PC-9 (cell line): ENCODE measurements around the gene ENTPD5. TPM values are rescaled to one million over a fixed set of nuclear protein-coding genes. Genes with fewer than 3 reads are reported as not detected.
A peak's percentile ranks its signal among the peaks of the same experiment; 100 is the strongest.

Source experiments
- BruUV-seq: library from RNA; stranded (reverse); fragments of 400-500 nt; replicated peaks from 2 replicates; lab custom pipeline; 2021; lab: Mats Ljungman, UMichigan
- CTCF ChIA-PET: fragments of 300-600 bp; sonication (Branson Sonifier 250); formaldehyde crosslinking; loops from one replicate; lab custom pipeline; 2022; ENCODE audit warnings: antibody characterized with exemption; lab: Charles Lee
- POLR2A ChIA-PET: fragments of 300-600 bp; sonication (Branson Sonifier 250); formaldehyde crosslinking; loops from one replicate; lab custom pipeline; 2022; ENCODE audit warnings: antibody characterized with exemption; ENCODE audit not compliant: unreplicated experiment; lab: Charles Lee
- DNase-seq, 2 experiments: peaks; one replicate each; pipeline versions ENCODE4 v3.0.0 to v3.0.0-alpha.2; 2015 to 2022; ENCODE audit warnings: mixed read lengths in 1 of 2
- H2AFZ ChIP-seq: fragments of 200-600 bp; sonication (generic); 2 replicates; pipeline ENCODE4 v1.8.1; 2017; ENCODE audit warnings: antibody characterized with exemption
- H3F3A ChIP-seq: fragments of 200-600 bp; sonication (generic); 2 replicates; pipeline ENCODE4 v1.8.1; 2017; ENCODE audit warnings: antibody characterized with exemption, mild to moderate bottlenecking, low read depth; ENCODE audit not compliant: insufficient read depth
- H3K27ac ChIP-seq: fragments of 200-600 bp; sonication (generic); 2 replicates; pipeline ENCODE4 v1.6.1; 2016; ENCODE audit warnings: mixed run types
- H3K27me3 ChIP-seq: fragments of 200-600 bp; sonication (generic); 2 replicates; pipeline ENCODE4 v1.6.1; 2016; ENCODE audit warnings: low read depth, mixed run types; ENCODE audit not compliant: insufficient read depth
- H3K36me3 ChIP-seq: fragments of 200-600 bp; sonication (generic); 2 replicates; pipeline ENCODE4 v1.6.1; 2016; ENCODE audit warnings: low read depth, mixed run types
- H3K4me1 ChIP-seq: fragments of 200-600 bp; sonication (generic); replicated peaks from 2 replicates; pipeline ENCODE4 v1.6.1; 2016; ENCODE audit warnings: mixed run types; ENCODE audit not compliant: insufficient read depth
- H3K4me2 ChIP-seq: fragments of 200-600 bp; sonication (generic); 2 replicates; pipeline ENCODE4 v1.6.1; 2017; ENCODE audit warnings: mixed run types
- H3K4me3 ChIP-seq: fragments of 200-600 bp; sonication (generic); 2 replicates; pipeline ENCODE4 v1.6.1; 2016; ENCODE audit warnings: mixed run types
- H3K79me2 ChIP-seq: fragments of 200-600 bp; sonication (generic); 2 replicates; pipeline ENCODE4 v1.6.1; 2017; ENCODE audit warnings: low read depth, mixed run types
- H3K9me2 ChIP-seq: fragments of 200-600 bp; sonication (generic); 2 replicates; pipeline ENCODE4 v1.8.1; 2017; ENCODE audit warnings: mild to moderate bottlenecking; ENCODE audit not compliant: insufficient read depth
- H3K9me3 ChIP-seq: fragments of 200-600 bp; sonication (generic); 2 replicates; pipeline ENCODE4 v1.8.1; 2016; ENCODE audit warnings: low read depth; ENCODE audit not compliant: insufficient read depth
- H4K20me1 ChIP-seq: fragments of 200-600 bp; sonication (generic); 2 replicates; pipeline ENCODE4 v1.8.1; 2017; ENCODE audit not compliant: insufficient read depth
- CTCF ChIP-seq: fragments of 200-600 bp; sonication (generic); conservative IDR thresholded peaks from 2 replicates; pipeline ENCODE4 v1.6.1; 2017; ENCODE audit warnings: mixed run types, antibody characterized with exemption, mild to moderate bottlenecking, moderate library complexity
- EZH2 ChIP-seq: fragments of 200-600 bp; sonication (generic); IDR thresholded peaks from 2 replicates; pipeline ENCODE4 v1.8.0; 2017; ENCODE audit warnings: antibody characterized with exemption, low read depth
- intact Hi-C: fragments of 100-400 bp; cut with micrococcal nuclease; formaldehyde crosslinking; loops from one replicate; pipeline ENCODE4 v1.10.0; 2022; ENCODE audit not compliant: unreplicated experiment
- total RNA-seq: library from RNA; stranded (reverse); gene quantifications from 2 replicates; pipeline ENCODE4 v1.2.3, GENCODE V29; 2021

Gene ENTPD5
- total RNA-seq, 1 experiment from 2014 or later, result 12.3 TPM

- H3K79me2 ChIP-seq, result no peaks in the 10 kb centered on the region
- H3K27me3 ChIP-seq, result no peaks in the 10 kb centered on the region
- H3K27ac ChIP-seq, result no peak overlapping the region
- peaks cover 46% of the 10 kb centered on the region for H3F3A ChIP-seq
- CTCF ChIA-PET, result no interaction called here
- H3K9me2 ChIP-seq, result no peaks in the 10 kb centered on the region
- H4K20me1 ChIP-seq, result no peaks in the 10 kb centered on the region
- POLR2A ChIA-PET, result interaction anchor here (0.7 kb wide), 1 partner anchor 698 kb away, joined by 3 read pairs; the partner anchor contains the start of gene YLPM1
- H3K4me3 ChIP-seq, result no peak overlapping the region
- H3K36me3 ChIP-seq, result no peaks in the 10 kb centered on the region
- intact Hi-C loops, result no loop called here
- H3K4me2 ChIP-seq, result peak overlapping the region; percentile 15
- TF ChIP-seq CTCF (no peak), EZH2 (no peak)
- no peaks in the 10 kb centered on the region for H3K9me3 ChIP-seq
- H2AFZ ChIP-seq, result no peak overlapping the region
- peak in 1 of 2 experiments; percentile 69 for DNase-seq
- no TSS peak for BruUV-seq
- H3K4me1 ChIP-seq, result peaks cover 40% of the 10 kb centered on the region
Observed at GRCh38 chr14:74064883-74065282, 45.8 kb upstream of the ENTPD5 start.

GRCh38 chr14:74064426-74064825, 45.3 kb upstream of the ENTPD5 start:
- Histone ChIP-seq H3K4me2 (peak overlapping the region; percentile 15), H3K4me1 (peaks cover 40% of the 10 kb centered on the region), H3K79me2 (no peaks in the 10 kb centered on the region), H2AFZ (no peak overlapping the region), H3F3A (peaks cover 46% of the 10 kb centered on the region), H3K36me3 (no peaks in the 10 kb centered on the region), H3K9me2 (no peaks in the 10 kb centered on the region), H4K20me1 (no peaks in the 10 kb centered on the region), H3K27me3 (no peaks in the 10 kb centered on the region), H3K4me3 (no peak overlapping the region), H3K27ac (no peak overlapping the region), H3K9me3 (no peaks in the 10 kb centered on the region)
- TF ChIP-seq EZH2, result no peak
- ChIA-PET POLR2A (no interaction called here), CTCF (no interaction called here)
- DNase-seq, result peak in 1 of 2 experiments; percentile 36
- BruUV-seq, result no TSS peak
- intact Hi-C loops, result no loop called here

- Histone ChIP-seq H2AFZ (no peak overlapping the region), H3K4me2 (peak overlapping the region; percentile 44), H3K9me2 (no peaks in the 10 kb centered on the region), H3K4me1 (peaks cover 40% of the 10 kb centered on the region), H3K27ac (peak overlapping the region; percentile 75), H3F3A (peaks cover 46% of the 10 kb centered on the region), H4K20me1 (no peaks in the 10 kb centered on the region), H3K36me3 (no peaks in the 10 kb centered on the region), H3K27me3 (no peaks in the 10 kb centered on the region), H3K9me3 (no peaks in the 10 kb centered on the region), H3K4me3 (peak overlapping the region; percentile 7; the same call in 1 of the 2 replicates), H3K79me2 (no peaks in the 10 kb centered on the region)
- peak; percentile 44 to 87 for DNase-seq
- no TSS peak for BruUV-seq
- no peak for TF ChIP-seq CTCF
- TF ChIP-seq EZH2, result no peak
- intact Hi-C loops, result loop anchor here (1.0 kb wide), 1 partner anchor 22 kb away; the partner anchor contains the start of genes ALDH6A1 and LIN52
- POLR2A ChIA-PET, result interaction anchor here (0.6 kb wide), 1 partner anchor 23 kb away, joined by 5 read pairs; no protein-coding TSS in a partner anchor
- CTCF ChIA-PET, result interaction anchor here (0.6 kb wide), 1 partner anchor 27 kb away, joined by 17 read pairs; no protein-coding TSS in a partner anchor
Observed at GRCh38 chr14:74062809-74063150, 43.7 kb upstream of the ENTPD5 start.
